Suprapubic skin (tissue), 4 donors: ENCODE measurements around the gene CRYBB3. TPM values are rescaled to one million over a fixed set of nuclear protein-coding genes. Genes with fewer than 3 reads are reported as not detected.
"Not testable (repeated sequence)": the region's sequence is repeated elsewhere in the genome, so short reads cannot be mapped to it uniquely, and the experiment has no call there.

Source experiments
- DNase-seq, 2 donors: peaks; one replicate each; pipeline ENCODE4 v3.0.0-alpha.2; 2019; ENCODE audit warnings: low spot score in 2 of 2
- H3K27ac ChIP-seq: fragments of 200-600 bp; sonication (generic); one replicate; pipeline ENCODE4 v1.5.1; 2019
- H3K27me3 ChIP-seq: fragments of 200-600 bp; sonication (generic); one replicate; pipeline ENCODE4 v1.5.1; 2019
- H3K36me3 ChIP-seq: fragments of 200-600 bp; sonication (generic); one replicate; pipeline ENCODE4 v1.5.1; 2019
- H3K4me1 ChIP-seq: fragments of 200-600 bp; sonication (generic); one replicate; pipeline ENCODE4 v1.5.1; 2019
- H3K4me3 ChIP-seq: fragments of 200-600 bp; sonication (generic); one replicate; pipeline ENCODE4 v1.5.1; 2019; ENCODE audit warnings: mild to moderate bottlenecking
- H3K9me3 ChIP-seq: fragments of 200-600 bp; sonication (generic); one replicate; pipeline ENCODE4 v1.5.1; 2019
- EP300 ChIP-seq: sonication (generic); formaldehyde crosslinking; IDR thresholded peaks from one replicate; pipeline ENCODE4 v1.6.1; 2017; ENCODE audit warnings: antibody characterized with exemption
- POLR2A ChIP-seq, 2 donors: fragments of 450-650 bp; IDR thresholded peaks; one replicate each; pipeline ENCODE4 v1.6.1; 2017; ENCODE audit warnings: antibody characterized with exemption in 2 of 2, mild to moderate bottlenecking in 2 of 2, moderate library complexity in 2 of 2
- POLR2AphosphoS5 ChIP-seq, 3 donors: sonication (generic); formaldehyde crosslinking; IDR thresholded peaks; one replicate each; pipeline ENCODE4 v1.6.1; 2017; ENCODE audit warnings: antibody characterized with exemption in 3 of 3
- WGBS: methylation state at CpG from one replicate; pipeline ENCODE4 v1.1.5; 2018; 5-methylcytosine and 5-hydroxymethylcytosine counted together
- total RNA-seq, 4 donors: library from RNA; depleted of rRNA; stranded (reverse); fragments of >200 nt; gene quantifications; one replicate each; pipeline ENCODE4 v1.1.0, GENCODE V29; 2016
- TF ChIP-seq, protein P1 (sequence below), 2 donors: fragments of 200-600 bp in 1 of 2; fragments of 450-650 bp in 1 of 2; sonication (generic) in 1 of 2; IDR thresholded peaks; one replicate each; pipeline ENCODE4 v1.5.1; 2016 to 2019; ENCODE audit warnings: antibody characterized with exemption in 2 of 2, mild to moderate bottlenecking in 1 of 2, moderate library complexity in 1 of 2

CRYBB3 gene
- total RNA-seq, 4 donors from 2014 or later = not detected

DNA sequence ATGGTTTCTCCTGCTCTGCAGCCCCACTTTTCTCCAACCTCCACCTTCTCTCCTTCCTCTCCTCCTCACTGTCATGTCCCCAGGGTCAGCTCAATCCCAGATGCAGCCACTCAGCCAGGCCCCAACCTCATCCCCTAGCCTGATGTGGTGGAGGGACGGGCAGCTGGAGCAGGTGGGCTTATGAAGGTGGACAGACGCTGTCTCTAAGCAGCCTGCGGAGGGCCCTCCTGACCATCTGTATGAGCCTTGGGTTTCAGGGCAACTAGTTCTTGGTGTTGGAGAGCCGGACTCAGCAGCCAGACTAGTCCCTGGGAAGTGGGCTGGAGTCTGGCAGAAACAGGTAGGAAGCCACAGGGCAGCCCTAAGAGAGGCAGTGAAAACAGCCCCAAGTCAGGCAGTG lies 37.8 kb downstream of the CRYBB3 start:
- TF ChIP-seq, protein P1, sequence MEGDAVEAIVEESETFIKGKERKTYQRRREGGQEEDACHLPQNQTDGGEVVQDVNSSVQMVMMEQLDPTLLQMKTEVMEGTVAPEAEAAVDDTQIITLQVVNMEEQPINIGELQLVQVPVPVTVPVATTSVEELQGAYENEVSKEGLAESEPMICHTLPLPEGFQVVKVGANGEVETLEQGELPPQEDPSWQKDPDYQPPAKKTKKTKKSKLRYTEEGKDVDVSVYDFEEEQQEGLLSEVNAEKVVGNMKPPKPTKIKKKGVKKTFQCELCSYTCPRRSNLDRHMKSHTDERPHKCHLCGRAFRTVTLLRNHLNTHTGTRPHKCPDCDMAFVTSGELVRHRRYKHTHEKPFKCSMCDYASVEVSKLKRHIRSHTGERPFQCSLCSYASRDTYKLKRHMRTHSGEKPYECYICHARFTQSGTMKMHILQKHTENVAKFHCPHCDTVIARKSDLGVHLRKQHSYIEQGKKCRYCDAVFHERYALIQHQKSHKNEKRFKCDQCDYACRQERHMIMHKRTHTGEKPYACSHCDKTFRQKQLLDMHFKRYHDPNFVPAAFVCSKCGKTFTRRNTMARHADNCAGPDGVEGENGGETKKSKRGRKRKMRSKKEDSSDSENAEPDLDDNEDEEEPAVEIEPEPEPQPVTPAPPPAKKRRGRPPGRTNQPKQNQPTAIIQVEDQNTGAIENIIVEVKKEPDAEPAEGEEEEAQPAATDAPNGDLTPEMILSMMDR (IDR thresholded peaks at IDR 0.05) = no peak
- TF ChIP-seq POLR2AphosphoS5 (IDR thresholded peaks at IDR 0.05) (no peak), EP300 (no peak), POLR2A (IDR thresholded peaks at IDR 0.05) (no peak)
- peaks cover 6% of the 10 kb centered on the region for H3K4me1 ChIP-seq
- H3K9me3 ChIP-seq = no peaks in the 10 kb centered on the region
- H3K4me3 ChIP-seq = no peak overlapping the region
- H3K36me3 ChIP-seq = no peaks in the 10 kb centered on the region
- WGBS = 93% methylated on average over 3 of the region's 4 CpGs
- no peak overlapping the region for H3K27ac ChIP-seq
- H3K27me3 ChIP-seq = peaks cover 30% of the 10 kb centered on the region
- DNase-seq = no peak

DNA sequence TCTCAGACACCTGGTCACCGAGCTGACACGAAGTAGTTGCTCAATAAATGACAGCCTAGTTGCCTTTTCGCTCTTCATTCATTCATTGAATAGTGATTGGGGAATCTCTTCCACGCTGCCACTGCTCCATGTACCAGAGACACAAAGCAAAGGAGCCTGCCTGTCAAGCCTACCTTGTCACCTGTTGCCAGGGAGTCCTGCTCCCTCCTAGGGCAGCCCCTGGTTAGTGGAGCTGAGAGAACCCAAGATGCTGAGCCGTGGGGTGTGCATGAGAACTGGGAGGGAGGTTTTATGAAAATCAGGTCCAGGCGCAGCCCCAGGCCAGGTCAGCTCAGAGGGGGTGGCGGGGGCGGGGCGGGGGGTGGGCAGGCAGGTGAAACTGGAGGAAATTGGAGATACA lies 38.4 kb downstream of the CRYBB3 start:
- not testable (repeated sequence) for DNase-seq, H3K4me3 ChIP-seq, H3K4me1 ChIP-seq, H3K9me3 ChIP-seq, H3K27ac ChIP-seq, H3K36me3 ChIP-seq
- H3K27me3 ChIP-seq = peaks cover 30% of the 10 kb centered on the region
- 59% methylated on average over 9 of the region's 9 CpGs for WGBS

- H3K36me3 ChIP-seq, H3K4me1 ChIP-seq, H3K27me3 ChIP-seq, H3K4me3 ChIP-seq, H3K9me3 ChIP-seq, H3K27ac ChIP-seq, DNase-seq: not testable (repeated sequence)
- 40% methylated on average over 1 of the region's 1 CpG for WGBS
These were observed 55.5 kb downstream of the CRYBB3 start for GRCh38 chr22:25255169-25255568.

Other genes with a start within 250 kb of the CRYBB3 start
- 100 to 1,000 TPM in 2 of 4 donors, 10 to 100 TPM in 2; 74.4 to 116 (median 97.0) TPM for gene KIAA1671, start 247.1 kb upstream of the CRYBB3 start, total RNA-seq
- gene CRYBB2, start 19.8 kb downstream of the CRYBB3 start, total RNA-seq = 1 to 10 TPM in 1 of 4 donors, not detected in 3; 2.0 TPM